Bone marrow (tissue), 2 donors: Measurements from ENCODE around the gene BCL7A.

Experiments
- DNase-seq, 2 donors: peaks; one replicate each; lab custom pipeline; 2025; lab: John Stamatoyannopoulos, UW

Gene BCL7A

DNA sequence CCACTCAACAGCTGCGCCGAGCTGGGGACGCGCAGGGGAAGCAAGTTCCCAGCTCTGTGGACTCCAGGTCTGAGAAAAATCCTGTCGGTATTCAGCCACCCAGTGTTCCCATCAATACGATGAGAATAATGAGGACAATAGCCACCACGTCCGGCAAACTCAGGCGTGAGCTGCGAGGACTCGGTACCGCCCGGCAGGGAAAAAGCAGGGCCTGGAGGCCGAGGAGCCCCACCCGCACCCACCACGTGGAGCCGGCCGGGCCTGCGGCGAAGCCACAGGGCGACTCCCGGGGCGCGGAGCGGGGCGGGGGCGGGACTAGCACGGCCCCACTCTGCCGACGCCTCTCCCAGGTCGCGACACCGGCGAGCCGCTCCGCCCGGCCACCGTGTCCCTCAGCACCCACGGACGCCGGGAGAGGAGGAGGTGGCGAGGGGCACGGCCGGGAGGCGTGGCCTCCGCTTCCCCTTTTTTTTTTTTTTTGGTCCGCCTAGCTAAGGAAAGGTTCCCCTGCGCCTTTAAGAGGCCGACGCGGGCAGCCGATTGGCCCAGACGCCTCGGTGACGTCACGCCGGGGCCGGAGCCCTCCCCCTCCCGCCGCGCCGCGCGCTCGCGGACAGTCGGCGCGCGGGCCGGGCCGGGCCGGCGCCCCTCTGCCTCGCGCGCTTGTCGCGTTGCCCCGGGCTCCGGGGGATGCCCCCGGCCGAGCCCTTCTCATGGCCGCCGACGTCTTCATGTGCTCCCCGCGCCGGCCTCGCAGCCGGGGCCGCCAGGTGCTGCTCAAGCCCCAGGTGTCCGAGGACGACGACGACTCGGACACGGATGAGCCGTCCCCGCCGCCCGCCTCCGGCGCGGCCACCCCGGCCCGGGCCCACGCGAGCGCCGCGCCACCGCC, 56.7 kb downstream of the BCL7A start, which contains the start of gene MLXIP:
TSS of gene MLXIP (plus strand) at position 616 of the 892 bp plus-strand sequence. CDS start at position 714, 98 bp downstream.
- DNase-seq, result peak; percentile 73 to 87

DNA sequence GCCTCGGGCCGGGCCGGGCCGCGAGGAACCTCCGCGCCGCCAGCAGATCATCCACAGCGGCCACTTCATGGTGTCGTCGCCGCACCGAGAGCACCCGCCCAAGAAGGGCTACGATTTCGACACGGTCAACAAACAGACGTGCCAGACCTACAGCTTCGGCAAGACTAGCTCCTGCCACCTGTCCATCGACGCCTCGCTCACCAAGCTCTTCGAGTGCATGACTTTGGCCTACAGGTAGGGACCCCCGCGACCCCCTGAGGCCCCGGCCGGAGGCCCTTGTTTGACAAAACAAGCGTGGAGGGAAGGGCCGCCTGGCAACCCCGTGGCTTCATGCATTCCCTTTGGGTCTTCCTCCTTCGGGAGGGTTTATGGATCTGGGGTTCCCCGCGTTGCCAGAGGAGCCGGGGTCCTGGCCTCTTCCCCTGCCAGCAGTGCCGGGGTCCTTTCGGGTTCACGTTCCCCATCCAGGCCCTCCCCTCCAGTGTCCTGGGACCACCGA, 57.4 kb downstream of the BCL7A start:
- peak in 1 of 2 donors; percentile 45 for DNase-seq

DNA sequence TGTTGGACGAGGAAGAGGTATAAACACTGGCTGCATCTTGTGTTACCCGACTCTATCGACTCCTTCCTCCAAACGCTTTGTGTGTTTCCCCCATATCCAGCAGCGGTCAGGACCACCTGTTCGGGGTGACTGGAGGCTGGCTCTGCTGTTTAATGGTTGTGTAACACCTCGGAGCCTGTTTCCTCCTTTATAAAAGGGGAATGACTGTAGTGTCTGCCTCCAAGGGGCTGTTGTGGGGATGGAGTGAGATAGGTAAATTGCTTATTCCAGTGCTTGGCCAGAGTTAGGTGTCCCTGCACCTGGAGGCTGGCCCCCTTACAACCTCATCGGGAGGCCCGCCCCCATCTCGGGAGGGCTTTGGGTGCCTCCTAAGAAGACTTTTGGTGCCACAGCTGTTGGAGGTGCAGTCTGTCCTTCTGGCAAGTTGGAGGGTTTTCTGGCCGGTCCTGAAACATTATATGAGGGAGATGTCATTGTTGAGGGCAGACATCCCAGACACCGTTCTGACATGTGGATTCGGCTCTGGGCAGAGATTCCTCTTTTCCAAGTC, 57.9 kb downstream of the BCL7A start:
- DNase-seq, result no peak

- DNase-seq, result peak; percentile 13 to 81
Measured at GRCh38 chr12:122080149-122081082, 58.7 kb downstream of the BCL7A start.

DNA sequence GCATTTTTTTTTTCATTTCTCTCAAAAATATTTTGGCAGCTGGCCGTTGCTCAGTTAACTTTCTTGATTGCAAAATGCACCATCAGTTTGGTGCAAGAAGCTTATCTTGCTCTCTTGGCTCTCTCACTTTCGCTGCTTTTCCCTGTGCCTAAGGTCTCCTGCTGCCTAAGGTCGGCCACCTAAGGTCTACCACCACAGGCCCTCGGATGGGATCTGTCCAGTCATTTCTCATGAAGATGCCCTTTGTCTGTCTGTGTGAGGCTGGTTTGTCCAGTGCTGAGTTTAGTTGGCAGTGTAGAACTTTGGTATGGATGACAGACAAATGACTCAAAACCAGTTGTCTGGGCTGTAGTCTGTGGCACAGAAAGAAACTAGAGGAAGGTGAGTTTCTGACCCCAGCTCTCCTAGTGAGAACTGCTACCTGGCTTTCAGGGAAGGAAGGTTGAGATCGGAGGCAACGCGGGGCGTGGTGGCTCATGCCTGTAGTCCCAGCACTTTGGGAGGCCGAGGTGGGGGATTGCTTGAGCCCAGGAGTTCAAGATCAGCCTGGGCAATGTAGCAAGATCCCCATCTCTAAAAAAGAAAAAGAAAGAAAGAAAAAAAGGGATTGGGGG, 59.5 kb downstream of the BCL7A start:
- no peak for DNase-seq

GRCh38 chr12:122081697-122082221, 60.1 kb downstream of the BCL7A start:
- peak; percentile 17 to 97 for DNase-seq

DNA sequence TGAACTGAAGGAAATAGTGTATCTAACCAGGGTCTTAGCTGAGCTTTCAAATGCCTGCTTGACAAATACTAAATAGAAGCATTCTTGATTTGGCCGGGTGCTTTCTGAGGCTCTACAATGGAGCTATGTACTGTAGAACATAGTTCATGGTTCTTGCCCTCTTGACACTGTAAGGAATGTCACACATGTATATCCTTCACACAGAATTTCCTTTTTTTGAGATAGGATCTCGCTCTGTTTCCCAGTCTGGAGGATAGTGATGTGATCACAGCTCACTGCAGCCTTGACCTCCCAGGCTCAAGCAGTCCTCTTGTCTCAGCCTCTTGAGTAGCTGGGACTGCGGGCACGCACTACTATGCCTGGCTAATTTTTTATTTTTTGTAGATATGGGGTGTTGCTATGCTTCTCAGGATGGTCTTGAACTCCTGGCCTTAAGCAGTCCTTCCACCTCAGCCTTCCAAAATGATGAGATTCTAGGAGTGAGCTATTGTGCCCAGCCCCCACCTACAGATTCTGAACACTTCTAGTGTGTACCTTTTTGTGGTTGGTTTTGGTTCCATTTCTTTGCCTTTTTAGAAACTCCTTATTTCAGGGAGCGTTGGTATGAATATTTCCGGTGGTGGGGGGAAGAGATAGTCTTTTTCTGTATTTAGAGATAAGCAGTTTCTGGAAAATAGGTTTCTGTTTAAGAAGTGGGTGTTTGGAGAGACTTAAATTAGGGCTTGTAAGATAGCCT, 61.1 kb downstream of the BCL7A start:
- no peak for DNase-seq

GRCh38 chr12:122084857-122085405, 63.2 kb downstream of the BCL7A start:
- no peak for DNase-seq

GRCh38 chr12:122085591-122085990, 63.9 kb downstream of the BCL7A start:
- no peak for DNase-seq

GRCh38 chr12:122086116-122086515, 64.4 kb downstream of the BCL7A start:
- no peak for DNase-seq

DNA sequence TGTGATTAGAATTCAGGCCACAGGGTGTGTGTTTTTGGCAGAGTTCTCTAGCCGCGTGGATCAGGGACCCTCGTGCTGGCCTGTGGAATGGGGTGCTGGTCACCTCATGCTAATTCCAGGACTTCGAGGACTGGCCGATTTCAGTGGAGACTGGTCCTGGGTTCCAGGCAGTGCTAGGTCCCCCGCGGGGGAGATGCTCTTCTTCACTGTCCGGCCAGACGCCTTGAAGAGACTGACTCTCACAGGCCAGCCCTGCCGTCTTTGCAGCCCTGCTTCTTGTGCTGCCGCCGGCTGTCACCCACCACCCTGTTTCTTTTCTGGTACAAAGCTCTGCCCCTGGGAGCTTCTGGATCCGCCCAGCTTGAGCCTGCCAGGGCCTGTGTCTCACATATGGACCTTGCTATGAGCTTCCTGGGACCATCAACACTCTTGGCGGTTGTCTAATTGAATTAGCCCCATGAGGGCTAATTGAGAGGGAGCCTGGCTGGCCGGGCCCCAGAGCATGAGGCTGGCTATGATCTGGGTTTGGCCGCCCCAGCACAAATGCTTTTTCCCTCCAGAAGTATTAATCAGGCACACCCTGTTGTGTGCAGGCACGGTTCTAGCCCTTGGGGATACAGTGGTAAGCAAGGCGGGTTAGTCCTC, 65.1 kb downstream of the BCL7A start:
- no peak for DNase-seq

DNA sequence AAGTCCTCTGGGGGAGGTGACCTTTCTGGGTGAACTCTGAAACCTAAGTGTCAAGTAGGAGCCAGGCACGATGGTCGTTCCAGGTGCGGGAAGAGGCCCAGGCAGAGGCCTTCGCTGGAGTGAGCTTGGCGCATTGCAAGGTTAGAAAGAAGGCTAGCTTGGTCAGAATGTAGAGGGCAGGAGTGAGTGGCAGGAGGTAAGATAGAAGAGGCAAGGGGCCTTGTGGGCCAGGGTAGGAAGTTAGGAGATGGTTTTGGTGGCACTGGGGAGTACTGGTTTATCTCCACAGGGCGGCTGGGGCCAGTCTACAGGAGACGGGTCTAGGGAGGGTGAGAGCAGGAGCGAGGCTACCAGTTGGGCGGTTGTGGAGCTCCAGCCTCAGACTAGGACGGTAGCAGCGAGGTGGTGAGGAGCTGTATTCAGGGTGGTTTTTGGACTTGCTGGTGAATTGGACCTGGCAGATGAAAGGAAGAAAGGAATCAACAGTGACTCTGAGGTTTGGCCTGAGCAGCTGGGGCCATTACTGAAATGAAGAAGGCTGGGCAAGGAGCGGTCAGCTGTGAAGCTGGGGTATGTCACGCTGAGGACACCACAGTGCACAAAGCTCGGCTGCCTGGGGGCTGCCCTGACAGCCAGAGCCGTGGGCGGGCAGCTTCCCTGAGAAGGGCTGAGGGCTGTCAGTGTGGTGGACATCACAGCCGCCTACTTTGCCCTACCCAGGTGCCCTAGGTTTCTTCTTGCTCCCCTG, 65.9 kb downstream of the BCL7A start:
- DNase-seq, result no peak

GRCh38 chr12:122088179-122088810, 66.6 kb downstream of the BCL7A start:
- DNase-seq, result no peak

- DNase-seq, result no peak
Measured at GRCh38 chr12:122089077-122089476, 67.4 kb downstream of the BCL7A start.

DNA sequence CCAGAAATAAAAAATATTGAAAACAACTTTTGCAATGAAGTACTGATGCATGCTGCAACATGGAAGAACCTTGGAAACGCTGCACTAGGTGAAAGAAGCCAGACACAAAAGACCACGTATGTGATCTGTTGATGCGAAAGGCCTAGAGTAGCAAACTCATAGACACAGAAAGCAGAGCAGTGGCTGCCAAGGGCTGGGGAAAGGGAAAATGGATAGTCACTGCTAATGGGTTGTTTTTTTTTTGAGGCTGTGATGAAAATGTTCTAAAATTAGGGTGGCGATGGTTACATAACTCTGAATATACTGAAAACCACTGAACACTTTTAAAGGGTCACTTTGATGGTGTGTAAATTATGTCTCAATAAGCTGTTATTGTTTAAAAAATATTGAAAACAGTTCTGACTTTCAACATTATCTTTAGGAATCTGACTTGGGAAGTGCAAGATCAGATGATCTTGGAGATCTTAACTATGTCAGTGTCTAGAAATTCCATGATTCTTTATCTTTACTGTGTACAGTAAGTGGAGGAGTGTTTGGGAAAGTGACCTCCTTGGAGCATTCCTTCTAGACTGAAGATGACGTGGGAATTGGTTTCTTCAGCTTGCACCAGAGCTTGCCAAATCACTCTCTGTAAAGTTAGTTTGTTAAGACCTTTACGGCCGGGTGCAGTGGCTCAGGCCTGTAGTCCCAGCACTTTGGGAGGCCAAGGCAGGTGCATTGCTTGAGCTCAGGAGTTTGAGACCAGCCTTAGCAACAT, 69.3 kb downstream of the BCL7A start:
- DNase-seq, result no peak

- no peak for DNase-seq
Measured at GRCh38 chr12:122093098-122093883, 71.6 kb downstream of the BCL7A start.

DNA sequence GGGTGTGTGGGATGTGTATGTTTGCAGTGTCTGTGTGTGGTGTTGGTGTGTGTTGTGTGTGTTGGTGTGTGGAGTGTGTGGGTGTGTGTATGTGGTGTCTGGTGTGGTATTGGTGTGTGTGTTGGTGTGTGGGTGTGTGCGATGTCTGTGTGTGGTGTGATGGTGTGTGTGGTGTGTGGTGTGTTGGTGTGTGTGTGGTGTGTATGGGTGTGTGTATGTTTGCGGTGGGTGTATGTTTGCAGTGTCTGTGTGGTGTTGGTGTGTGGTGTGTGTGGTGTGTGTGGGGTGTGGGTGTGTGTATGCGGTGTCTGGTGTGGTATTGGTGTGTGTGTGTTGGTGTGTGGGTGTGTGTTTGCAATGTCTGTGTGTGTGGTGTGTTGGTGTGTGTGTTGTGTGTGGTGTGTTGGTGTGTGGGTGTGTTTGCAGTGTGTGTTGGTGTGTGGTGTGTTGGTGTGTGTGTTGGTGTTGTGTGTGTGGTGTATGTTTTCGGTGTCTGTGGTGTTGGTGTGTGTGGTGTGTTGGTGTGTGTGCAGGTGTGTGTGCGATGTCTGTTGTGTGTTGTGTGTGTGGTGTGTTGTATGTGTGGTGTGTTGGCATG, 72.6 kb downstream of the BCL7A start:
- no peak for DNase-seq
